GM18951 (cell line): ENCODE data around the gene MAST4.

Source experiments
- POLR2A ChIP-seq: IDR thresholded peaks from 4 replicates; pipeline ENCODE4 v1.6.1; 2011; ENCODE audit warnings: mild to moderate bottlenecking; ENCODE audit not compliant: insufficient read length, insufficient read depth; ENCODE audit errors: extremely low read depth
- in situ Hi-C: fragments of 300-500 bp; cut with MboI; formaldehyde crosslinking; loops from one replicate; pipeline ENCODE4 v1.12.0; 2022; ENCODE audit warnings: low sequenced_read_pairs, mixed read lengths, inconsistent platforms; ENCODE audit not compliant: unreplicated experiment

MAST4 gene

GRCh38 chr5:66710557-66711088 is 114.4 kb downstream of the MAST4 start:
- in situ Hi-C loops, result no loop called here
- TF ChIP-seq POLR2A, result no peak

- in situ Hi-C loops, result no loop called here
- TF ChIP-seq POLR2A, result no peak
Observed at GRCh38 chr5:66713998-66714397, 117.8 kb downstream of the MAST4 start.

GRCh38 chr5:66717455-66718373 is 121.5 kb downstream of the MAST4 start:
- in situ Hi-C loops, result no loop called here

GRCh38 chr5:66718374-66719002 is 122.3 kb downstream of the MAST4 start:
- no peak for TF ChIP-seq POLR2A
- in situ Hi-C loops, result no loop called here

More at GRCh38 chr5:66717455-66718373, 121.5 kb downstream of the MAST4 start:
- TF ChIP-seq POLR2A, result no peak

- TF ChIP-seq POLR2A, result no peak
- in situ Hi-C loops, result no loop called here
Observed at GRCh38 chr5:66720780-66721179, 124.6 kb downstream of the MAST4 start.

- in situ Hi-C loops, result no loop called here
- no peak for TF ChIP-seq POLR2A
Observed at GRCh38 chr5:66722686-66723085, 126.5 kb downstream of the MAST4 start.

GRCh38 chr5:66724349-66725139 is 128.4 kb downstream of the MAST4 start:
- TF ChIP-seq POLR2A, result no peak
- in situ Hi-C loops, result no loop called here

GRCh38 chr5:66727630-66728029 is 131.4 kb downstream of the MAST4 start:
- TF ChIP-seq POLR2A, result no peak
- in situ Hi-C loops, result no loop called here

GRCh38 chr5:66728049-66728448 is 131.9 kb downstream of the MAST4 start:
- no peak for TF ChIP-seq POLR2A
- in situ Hi-C loops, result no loop called here

GRCh38 chr5:66737096-66737495 is 140.9 kb downstream of the MAST4 start:
- TF ChIP-seq POLR2A, result no peak
- in situ Hi-C loops, result no loop called here

GRCh38 chr5:66738136-66738535 is 141.9 kb downstream of the MAST4 start:
- no peak for TF ChIP-seq POLR2A
- in situ Hi-C loops, result no loop called here

GRCh38 chr5:66739021-66739420 is 142.8 kb downstream of the MAST4 start:
- no peak for TF ChIP-seq POLR2A
- in situ Hi-C loops, result no loop called here

GRCh38 chr5:66739951-66740350 is 143.8 kb downstream of the MAST4 start:
- in situ Hi-C loops, result loop anchor here (10.0 kb wide), 1 partner anchor 425 kb away; no protein-coding TSS in a partner anchor
- no peak for TF ChIP-seq POLR2A
